Stimulated activated CD4-positive, alpha-beta T cell treated with anti-CD3 and anti-CD28 coated beads, TNF-alpha, amount 100 ng/mL, for 24 hours (primary cell): ENCODE data around the gene PGA3.
"Not testable (repeated sequence)": the region's sequence is repeated elsewhere in the genome, so short reads cannot be mapped to it uniquely, and the experiment has no call there.

ENCODE experiments used
- DNase-seq, 3 experiments: peaks; one replicate each; pipeline ENCODE4 v3.0.0-alpha.2; 2020; ENCODE audit warnings: low read depth in 3 of 3

PGA3 gene

GRCh38 chr11:61202950-61203746 lies at the start of gene PGA3:
TSS of gene PGA3 (plus strand) at chr11:61203515. CDS start at chr11:61203565, 50 bp downstream.
- DNase-seq, result not testable (repeated sequence)

DNA sequence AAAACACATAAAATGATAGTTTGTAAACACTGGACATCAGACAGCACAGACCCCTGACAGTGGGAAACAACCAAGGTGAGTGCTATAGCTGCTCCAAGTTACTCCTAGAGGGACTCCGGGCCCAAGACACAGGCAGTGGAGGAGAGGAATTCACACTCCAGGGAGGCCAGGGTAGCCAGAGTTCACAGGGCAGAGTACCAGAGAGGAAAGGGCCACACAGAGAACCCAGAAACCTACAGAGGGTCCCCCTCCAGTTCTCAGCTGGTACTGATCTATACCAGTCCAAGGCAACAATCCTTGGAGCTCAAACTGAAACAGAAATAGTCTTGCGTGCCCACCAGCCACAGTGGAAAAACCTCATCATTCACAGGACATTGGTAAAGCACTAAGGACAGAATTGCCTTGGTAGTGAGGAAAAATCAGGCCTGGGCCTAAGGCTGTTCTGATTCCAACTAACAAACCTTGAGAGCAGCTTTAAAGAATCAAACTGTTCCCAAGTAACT lies 49.7 kb upstream of the PGA3 start:
- DNase-seq, result no peak

GRCh38 chr11:61154528-61154927 lies 48.8 kb upstream of the PGA3 start:
- no peak for DNase-seq

- DNase-seq, result no peak
Observed at GRCh38 chr11:61155312-61155711, 48.0 kb upstream of the PGA3 start.

- no peak for DNase-seq
Observed at GRCh38 chr11:61155741-61156140, 47.6 kb upstream of the PGA3 start.

DNA sequence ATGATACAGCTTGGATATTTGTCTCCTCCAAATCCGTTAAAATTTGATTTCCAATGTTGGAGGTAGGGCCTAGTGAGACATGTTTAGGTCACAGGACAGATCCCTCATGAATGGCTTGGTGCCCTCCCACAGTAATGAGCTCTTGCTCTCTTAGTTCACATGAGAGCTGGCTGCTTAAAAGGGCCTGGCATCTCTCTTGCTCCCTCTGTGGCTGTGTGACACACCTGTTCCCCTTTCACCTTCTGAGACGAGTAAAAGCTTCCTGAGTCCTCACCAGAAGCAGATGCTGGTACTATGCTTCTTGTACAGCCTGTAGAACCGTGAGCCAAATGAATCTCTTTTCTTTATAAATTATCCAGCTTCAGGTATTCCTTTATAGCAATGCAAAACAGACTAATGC lies 45.6 kb upstream of the PGA3 start:
- DNase-seq, result no peak

- DNase-seq, result no peak
Observed at GRCh38 chr11:61158691-61159381, 44.5 kb upstream of the PGA3 start.

DNA sequence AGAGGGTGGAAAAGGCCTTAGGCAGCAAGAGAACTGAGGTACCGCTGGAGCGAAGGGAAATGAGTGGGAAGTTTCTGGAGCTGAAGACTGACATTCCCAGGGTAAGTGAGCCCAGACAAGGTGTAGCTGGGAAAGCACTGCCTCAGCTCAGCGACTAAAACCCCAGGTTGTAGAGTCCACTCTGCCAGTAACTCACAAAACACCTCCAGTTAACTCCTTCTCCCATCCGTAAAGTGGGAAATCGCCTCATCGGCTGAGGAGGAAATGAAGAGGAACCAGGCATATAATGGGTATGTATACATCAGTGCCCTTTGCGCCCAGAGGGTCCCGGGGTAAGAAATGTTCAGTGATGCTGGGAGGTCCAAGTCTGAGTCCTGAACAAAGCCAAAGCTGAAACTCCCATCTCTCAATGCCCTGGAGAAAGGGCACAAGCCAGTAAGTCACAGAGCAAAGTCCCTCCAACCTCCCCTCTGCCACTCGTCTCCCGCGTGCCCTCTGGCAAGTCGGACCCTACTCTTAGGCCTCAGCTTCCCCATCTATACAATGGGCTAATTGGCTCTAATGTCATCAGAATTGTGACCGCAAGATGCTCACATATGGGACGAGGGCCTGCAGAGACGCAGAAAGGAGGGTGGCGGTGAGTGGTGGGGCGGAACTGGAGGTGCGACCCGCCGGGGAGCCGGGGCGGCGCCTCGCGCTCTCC lies 42.7 kb upstream of the PGA3 start:
- no peak for DNase-seq

DNA sequence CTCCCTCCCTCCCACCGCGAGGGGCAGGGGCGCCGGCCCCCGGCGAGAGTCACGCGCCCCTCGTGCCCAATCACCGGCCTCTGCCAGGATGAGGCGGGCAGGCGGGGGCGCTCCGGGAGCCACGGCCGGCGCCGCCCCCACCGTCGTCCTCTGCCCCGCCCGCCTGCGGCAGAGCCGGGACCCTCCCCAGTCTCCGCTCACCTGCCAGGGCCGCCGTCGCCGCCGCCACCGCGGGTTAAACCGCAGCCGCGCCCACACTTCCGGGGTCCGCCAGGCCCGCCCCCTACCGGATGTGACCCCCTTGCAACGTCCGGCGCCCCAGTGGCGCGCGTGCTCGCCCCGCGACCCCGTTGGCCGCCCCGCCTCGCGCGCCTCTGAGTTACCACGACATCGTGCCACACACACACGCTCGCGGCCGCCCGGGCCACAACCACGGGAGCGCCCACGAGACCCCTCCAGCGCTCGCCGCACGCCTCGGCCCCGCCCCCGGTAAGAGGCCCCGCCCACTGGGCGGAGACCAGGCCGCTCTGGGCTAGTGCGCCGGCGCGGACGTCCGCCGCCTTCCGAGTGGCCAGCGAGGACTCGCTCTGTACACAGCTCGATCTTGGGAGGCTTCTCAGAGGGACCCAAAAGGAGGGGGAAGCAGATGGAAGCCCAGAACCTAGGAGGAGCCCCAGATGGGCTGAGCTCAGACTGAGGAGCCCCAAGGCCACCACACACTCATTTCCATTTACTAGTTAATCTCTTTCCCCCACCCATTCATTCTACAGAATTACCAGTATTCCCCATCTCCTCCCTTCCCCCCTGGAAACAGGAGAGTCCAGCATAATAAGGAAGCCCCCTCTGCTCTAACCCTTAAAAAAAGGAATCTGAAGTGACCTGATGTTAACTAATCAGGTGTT lies 41.9 kb upstream of the PGA3 start, which contains the start of gene VPS37C:
VPS37C (minus strand) TSS at position 237 of the 902 bp plus-strand sequence. CDS start 22,597 bp downstream, outside the sequence.
- peak; percentile 83 to 93 (median 86) for DNase-seq

- peak in 1 of 3 experiments; percentile 18 for DNase-seq
Observed at GRCh38 chr11:61162092-61162941, 41.0 kb upstream of the PGA3 start.

DNA sequence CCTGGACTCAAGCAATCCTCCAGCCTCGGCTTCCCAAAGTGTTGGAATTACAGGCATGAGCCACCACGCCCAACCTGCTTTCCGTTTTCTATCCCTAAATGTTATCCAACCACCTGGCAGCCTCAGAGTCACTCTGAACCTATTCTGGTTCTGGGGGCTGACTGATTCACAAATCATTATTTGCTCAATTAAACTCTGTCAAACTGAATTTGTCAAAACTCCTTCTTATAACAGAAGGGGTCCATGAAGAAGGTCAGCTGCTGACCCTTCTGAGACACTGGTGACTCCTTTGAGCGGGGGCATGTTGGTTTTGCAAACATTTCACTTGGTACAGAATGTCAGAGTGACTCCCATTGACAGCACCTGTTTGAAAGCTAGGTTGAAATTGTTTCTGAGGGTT lies 40.3 kb upstream of the PGA3 start:
- no peak for DNase-seq

DNA sequence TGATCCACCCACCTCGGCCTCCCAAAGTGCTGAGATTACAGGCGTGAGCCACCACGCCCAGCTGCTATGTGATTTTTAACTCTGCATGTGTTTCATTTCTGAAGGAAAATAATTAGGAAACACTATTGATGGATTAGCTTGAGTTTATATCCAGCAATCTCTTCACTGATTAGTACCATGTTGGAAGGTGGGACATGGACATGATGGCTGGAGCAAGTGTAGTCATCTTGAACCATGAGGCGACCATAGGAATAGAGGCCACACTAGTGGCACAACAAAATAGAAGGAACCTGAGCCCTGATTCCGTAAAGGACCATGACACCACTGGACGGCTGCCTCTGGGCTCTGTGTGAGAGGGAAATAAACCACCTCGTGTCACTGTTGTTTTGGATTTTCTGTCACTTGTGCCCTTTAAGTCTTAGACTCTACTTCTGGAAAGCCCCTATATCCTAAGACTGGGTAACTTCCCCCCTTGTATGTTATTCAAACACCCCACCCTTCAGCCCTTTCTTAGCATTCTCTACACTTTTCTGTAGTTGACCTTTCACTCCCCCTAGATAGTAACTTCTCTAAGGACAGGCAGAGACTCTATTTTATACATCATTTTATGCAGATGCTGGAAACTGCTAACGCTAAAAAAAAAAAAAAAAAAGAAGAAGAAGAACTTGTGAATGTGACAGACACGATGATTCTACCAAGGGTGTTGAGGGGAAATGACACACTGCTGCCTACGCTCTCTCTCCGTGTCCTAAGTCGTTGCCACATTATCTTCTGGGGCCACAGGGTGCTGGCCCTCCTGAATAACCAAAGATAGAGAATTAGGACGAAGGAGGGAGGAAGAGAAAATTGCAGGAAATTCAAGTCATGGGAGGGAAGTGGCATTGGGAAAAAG lies 39.4 kb upstream of the PGA3 start:
- no peak for DNase-seq

GRCh38 chr11:61164606-61165424 lies 38.5 kb upstream of the PGA3 start:
- DNase-seq, result no peak

- DNase-seq, result not testable (repeated sequence)
Observed at GRCh38 chr11:61165785-61166184, 37.5 kb upstream of the PGA3 start.

DNA sequence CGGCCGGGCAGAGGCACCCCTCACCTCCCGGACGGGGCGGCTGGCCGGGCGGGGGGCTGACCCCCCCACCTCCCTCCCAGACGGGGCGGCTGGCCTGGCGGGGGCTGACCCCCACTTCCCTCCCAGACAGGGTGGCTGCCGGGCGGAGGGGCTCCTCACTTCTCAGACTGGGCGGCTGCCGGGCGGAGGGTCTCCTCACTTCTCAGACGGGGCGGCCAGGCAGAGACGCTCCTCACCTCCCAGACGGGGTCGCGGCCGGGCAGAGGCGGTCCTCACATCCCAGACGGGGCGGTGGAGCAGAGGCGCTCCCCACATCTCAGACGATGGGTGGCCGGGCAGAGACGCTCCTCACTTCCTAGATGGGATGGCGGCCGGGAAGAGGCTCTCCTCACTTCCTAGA lies 37.0 kb upstream of the PGA3 start:
- DNase-seq, result not testable (repeated sequence)

DNA sequence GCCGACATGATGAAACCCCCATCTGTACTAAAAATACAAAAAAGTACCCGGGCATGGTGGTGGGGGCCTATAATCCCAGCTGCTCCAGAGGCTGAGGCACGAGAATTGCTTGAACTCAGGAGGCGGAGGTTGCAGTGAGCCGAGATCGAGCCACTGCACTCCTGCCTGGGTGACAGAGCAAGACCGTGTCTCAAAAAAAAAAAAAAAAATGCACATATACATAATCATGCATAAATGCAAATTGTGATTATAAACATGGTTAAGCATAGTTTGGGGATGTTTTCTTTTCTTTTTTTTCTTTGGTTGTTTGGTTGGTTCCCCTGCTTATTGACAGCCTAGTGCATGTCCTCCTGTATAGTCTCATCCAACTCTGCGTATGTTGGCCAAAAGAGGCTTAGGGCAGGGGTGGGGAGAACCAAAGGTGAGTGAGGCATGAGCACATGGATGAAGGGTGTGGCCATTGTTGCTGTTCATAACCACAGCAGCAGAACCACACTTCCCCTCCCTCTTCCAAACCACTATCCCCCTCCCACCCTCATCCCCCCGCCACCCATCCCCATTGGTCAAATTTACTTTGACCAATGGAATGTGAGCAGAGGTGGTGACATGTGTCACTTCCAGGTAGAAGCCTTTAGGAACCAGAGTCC lies 35.1 kb upstream of the PGA3 start:
- no peak for DNase-seq

- DNase-seq, result no peak
Observed at GRCh38 chr11:61168800-61169199, 34.5 kb upstream of the PGA3 start.

DNA sequence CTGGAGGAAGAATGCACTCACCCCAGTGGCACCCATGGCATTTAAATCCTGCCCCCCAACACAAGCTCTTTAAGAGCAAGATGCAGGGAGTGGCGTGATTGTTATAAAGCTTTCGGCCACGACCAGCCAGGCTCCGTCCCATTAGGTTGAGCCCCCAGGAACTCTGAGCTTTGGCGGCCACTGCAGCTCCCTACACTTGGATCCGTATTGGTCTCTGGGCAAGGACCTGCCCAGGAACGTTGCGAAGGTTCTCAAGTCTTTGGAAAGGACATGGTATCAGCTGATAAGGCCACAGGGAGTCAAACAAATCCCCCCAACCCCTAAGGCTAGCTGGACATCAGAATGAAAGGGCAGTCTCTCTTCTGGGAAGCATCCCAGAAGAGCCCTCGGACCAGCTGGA lies 32.7 kb upstream of the PGA3 start:
- DNase-seq, result no peak
